HL-60 (cell line): ENCODE measurements around the gene IZUMO4.

ENCODE experiments used
- CTCF ChIP-seq: IDR thresholded peaks from one replicate; pipeline ENCODE4 v1.5.1; 2011; ENCODE audit warnings: low read length, control low read depth, inconsistent platforms; ENCODE audit not compliant: insufficient read depth
- GABPA ChIP-seq: IDR thresholded peaks from 2 replicates; pipeline ENCODE4 v1.6.1; 2012; ENCODE audit warnings: low read depth
- POLR2AphosphoS5 ChIP-seq: IDR thresholded peaks from 2 replicates; pipeline ENCODE4 v1.6.1; 2012; ENCODE audit warnings: low read depth
- REST ChIP-seq: IDR thresholded peaks from 2 replicates; pipeline ENCODE4 v1.6.1; 2012; ENCODE audit warnings: low read depth; ENCODE audit not compliant: insufficient replicate concordance
- SPI1 ChIP-seq: IDR thresholded peaks from 2 replicates; pipeline ENCODE4 v1.6.1; 2012; ENCODE audit warnings: low read depth, mild to moderate bottlenecking, borderline replicate concordance

GRCh38 chr19:2077398-2077797 lies 19.3 kb upstream of the IZUMO4 start:
- TF ChIP-seq SPI1 (no peak), CTCF (no peak), POLR2AphosphoS5 (no peak), REST (no peak), GABPA (no peak)
